ENCODE measurements around the gene ARL14. TPM values are rescaled to one million over a fixed set of nuclear protein-coding genes. Genes with fewer than 3 reads are reported as not detected.

The ARL14 gene
- not detected in 2 replicates for total RNA-seq (ENCODE audit: low replicate concordance)

GRCh38 chr3:160676547-160677303 lies at the start of gene ARL14:
ARL14 (plus strand) TSS chr3:160677160; CDS start chr3:160677347, 187 bp downstream.

Other genes with a start within 250 kb of the ARL14 start
- gene TRIM59, start 227.4 kb upstream of the ARL14 start, total RNA-seq (ENCODE audit: low replicate concordance), result 3.4 and 16.5 TPM in 2 replicates
- gene KPNA4, start 111.6 kb upstream of the ARL14 start, total RNA-seq (ENCODE audit: low replicate concordance), result 33.4 and 46.3 TPM in 2 replicates
- 0.82 and 1.7 TPM in 2 replicates for gene PPM1L, start 79.1 kb downstream of the ARL14 start, total RNA-seq (ENCODE audit: low replicate concordance)